Osteocyte (in vitro differentiated cells): ENCODE results near the gene WRNIP1. TPM values are rescaled to one million over a fixed set of nuclear protein-coding genes. Genes with fewer than 3 reads are reported as not detected.

Experiments
- DNase-seq: peaks from one replicate; pipeline ENCODE4 v3.0.0; 2021; ENCODE audit warnings: mixed read lengths; ENCODE audit not compliant: unreplicated experiment; ENCODE audit errors: extremely low spot score
- H3K27ac Mint-ChIP-seq: one replicate; pipeline ENCODE4 v1.8.0; 2021; ENCODE audit warnings: mild to moderate bottlenecking, mixed read lengths; ENCODE audit not compliant: unreplicated experiment
- H3K27me3 Mint-ChIP-seq: one replicate; pipeline ENCODE4 v1.8.0; 2021; ENCODE audit warnings: mixed read lengths; ENCODE audit not compliant: unreplicated experiment
- H3K36me3 Mint-ChIP-seq: one replicate; pipeline ENCODE4 v1.8.0; 2021; ENCODE audit warnings: mixed read lengths; ENCODE audit not compliant: unreplicated experiment
- H3K4me1 Mint-ChIP-seq: one replicate; pipeline ENCODE4 v1.8.0; 2021; ENCODE audit warnings: mixed read lengths; ENCODE audit not compliant: unreplicated experiment
- H3K4me3 Mint-ChIP-seq: one replicate; pipeline ENCODE4 v1.8.0; 2021; ENCODE audit warnings: mild to moderate bottlenecking, moderate library complexity, mixed read lengths; ENCODE audit not compliant: unreplicated experiment
- H3K9me3 Mint-ChIP-seq: one replicate; pipeline ENCODE4 v1.8.0; 2021; ENCODE audit warnings: mixed read lengths; ENCODE audit not compliant: unreplicated experiment
- CTCF ChIP-seq: fragments of 200-600 bp; sonication (generic); IDR thresholded peaks from 2 replicates; pipeline ENCODE4 v1.5.0; 2021; ENCODE audit warnings: antibody characterized with exemption, mild to moderate bottlenecking, moderate library complexity
- total RNA-seq: library from RNA; stranded (reverse); gene quantifications from 2 replicates; pipeline ENCODE4 v1.2.1, GENCODE V29; 2021

WRNIP1 gene
- total RNA-seq, 1 donor from 2014 or later, result 35.9 TPM

- TF ChIP-seq CTCF, result no peak
- no peak overlapping the region for H3K27ac Mint-ChIP-seq
- DNase-seq, result no peak
- H3K9me3 Mint-ChIP-seq, result no peaks in the 10 kb centered on the region
- H3K27me3 Mint-ChIP-seq, result no peaks in the 10 kb centered on the region
- H3K4me3 Mint-ChIP-seq, result no peak overlapping the region
- H3K36me3 Mint-ChIP-seq, result peaks cover 22% of the 10 kb centered on the region
- peaks cover 12% of the 10 kb centered on the region for H3K4me1 Mint-ChIP-seq
Measured at GRCh38 chr6:2784930-2785329, 19.7 kb downstream of the WRNIP1 start.

GRCh38 chr6:2786269-2786668, 21.1 kb downstream of the WRNIP1 start:
- TF ChIP-seq CTCF, result no peak
- Mint-ChIP-seq H3K9me3 (no peaks in the 10 kb centered on the region), H3K4me3 (no peak overlapping the region), H3K27me3 (no peaks in the 10 kb centered on the region), H3K27ac (no peak overlapping the region), H3K4me1 (peaks cover 23% of the 10 kb centered on the region), H3K36me3 (peaks cover 12% of the 10 kb centered on the region)
- no peak for DNase-seq

GRCh38 chr6:2790588-2791449, 25.6 kb downstream of the WRNIP1 start:
- Mint-ChIP-seq H3K36me3 (peaks cover 11% of the 10 kb centered on the region), H3K4me3 (no peak overlapping the region), H3K4me1 (peaks cover 27% of the 10 kb centered on the region), H3K27me3 (no peaks in the 10 kb centered on the region), H3K27ac (peak overlapping the region; percentile 83), H3K9me3 (no peaks in the 10 kb centered on the region)
- TF ChIP-seq CTCF, result peak; percentile 84
- no peak for DNase-seq

- DNase-seq, result no peak
- TF ChIP-seq CTCF, result no peak
- Mint-ChIP-seq H3K9me3 (no peaks in the 10 kb centered on the region), H3K27ac (peak overlapping the region; percentile 83), H3K4me1 (peaks cover 27% of the 10 kb centered on the region), H3K27me3 (no peaks in the 10 kb centered on the region), H3K36me3 (peaks cover 11% of the 10 kb centered on the region), H3K4me3 (no peak overlapping the region)
Measured at GRCh38 chr6:2791450-2791974, 26.3 kb downstream of the WRNIP1 start.

GRCh38 chr6:2792330-2793110, 27.3 kb downstream of the WRNIP1 start:
- peak overlapping the region; percentile 50 for H3K27ac Mint-ChIP-seq
- peaks cover 6% of the 10 kb centered on the region for H3K36me3 Mint-ChIP-seq
- peaks cover 27% of the 10 kb centered on the region for H3K4me1 Mint-ChIP-seq
- H3K9me3 Mint-ChIP-seq, result no peaks in the 10 kb centered on the region
- H3K27me3 Mint-ChIP-seq, result no peaks in the 10 kb centered on the region
- no peak overlapping the region for H3K4me3 Mint-ChIP-seq
- no peak for TF ChIP-seq CTCF
- no peak for DNase-seq
